Renal cortex interstitium (tissue), 11 donors: ENCODE data around the gene KLK11. TPM values are rescaled to one million over a fixed set of nuclear protein-coding genes. Genes with fewer than 3 reads are reported as not detected.
"Not testable (repeated sequence)": the region's sequence is repeated elsewhere in the genome, so short reads cannot be mapped to it uniquely, and the experiment has no call there.

ENCODE experiments used
- DNase-seq, 11 donors: peaks; one replicate each; pipeline ENCODE4 v3.0.0-alpha.2; 2013; ENCODE audit warnings: low read depth in 9 of 11, low spot score in 4 of 11; ENCODE audit errors: extremely low read depth in 1 of 11
- polyA plus RNA-seq, 3 donors: library from polyadenylated mRNA; unstranded; fragments of 120-200 nt; gene quantifications; one replicate each; pipeline ENCODE4 v1.2.1, GENCODE V29; 2013; ENCODE audit not compliant: insufficient read length in 3 of 3

Gene KLK11
- polyA plus RNA-seq, 3 donors, result 0.19 to 0.38 TPM; not detected in 1

DNA sequence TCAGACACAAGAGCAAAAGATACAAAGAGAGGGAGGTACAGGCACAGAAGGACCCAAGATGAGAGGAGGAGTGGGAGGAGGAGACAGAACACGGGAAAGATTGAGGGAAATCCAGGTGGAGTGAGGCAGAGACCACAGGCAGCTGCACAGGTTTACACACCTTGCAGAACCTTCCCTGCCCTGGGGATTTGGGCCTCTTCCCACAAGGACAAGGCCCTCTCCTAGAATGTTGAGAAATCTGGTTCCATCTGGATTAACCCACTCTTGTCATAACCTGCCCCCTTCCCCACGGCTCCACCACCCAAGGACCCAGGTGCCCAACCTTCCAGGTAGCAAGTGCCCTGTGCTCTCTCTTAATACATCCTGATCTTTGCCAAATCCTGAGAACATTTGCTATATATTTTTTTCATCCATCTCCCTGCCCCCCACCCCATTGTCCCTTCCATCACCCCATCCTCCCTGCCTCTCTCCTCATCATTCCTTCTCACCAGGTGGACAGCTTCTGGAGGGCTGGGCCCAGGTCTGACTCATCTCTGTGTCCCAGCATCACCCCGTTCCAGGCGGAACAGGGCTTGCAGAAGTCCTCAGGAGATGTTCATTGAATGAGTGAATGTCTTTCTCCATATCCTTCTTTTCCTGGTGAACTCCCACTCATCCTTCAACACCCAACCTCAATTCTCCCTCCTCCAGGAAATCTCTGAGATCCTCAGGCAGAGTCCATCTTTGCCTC, 16.2 kb downstream of the KLK11 start:
- no peak for DNase-seq

- no peak for DNase-seq
Measured at GRCh38 chr19:51009061-51009891, 17.1 kb downstream of the KLK11 start.

DNA sequence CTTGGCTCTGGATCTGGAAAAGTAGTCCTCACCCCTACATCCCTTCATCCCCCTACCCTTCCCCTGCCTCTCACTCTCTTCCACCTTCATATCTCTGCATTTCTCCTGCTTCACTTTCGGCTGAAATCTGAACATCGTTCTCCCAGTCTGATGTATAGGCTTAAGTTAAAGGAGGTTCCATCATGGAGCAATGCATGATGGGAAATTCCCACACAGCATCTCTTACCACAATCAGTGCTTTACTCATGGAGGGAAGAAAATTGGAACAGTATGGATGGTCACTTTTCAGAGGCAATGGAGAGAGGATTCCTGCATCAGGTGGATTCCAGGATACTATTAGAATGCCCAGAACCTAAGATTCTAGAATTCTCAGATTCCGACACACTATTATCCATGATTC, 18.9 kb downstream of the KLK11 start:
- DNase-seq, result no peak

DNA sequence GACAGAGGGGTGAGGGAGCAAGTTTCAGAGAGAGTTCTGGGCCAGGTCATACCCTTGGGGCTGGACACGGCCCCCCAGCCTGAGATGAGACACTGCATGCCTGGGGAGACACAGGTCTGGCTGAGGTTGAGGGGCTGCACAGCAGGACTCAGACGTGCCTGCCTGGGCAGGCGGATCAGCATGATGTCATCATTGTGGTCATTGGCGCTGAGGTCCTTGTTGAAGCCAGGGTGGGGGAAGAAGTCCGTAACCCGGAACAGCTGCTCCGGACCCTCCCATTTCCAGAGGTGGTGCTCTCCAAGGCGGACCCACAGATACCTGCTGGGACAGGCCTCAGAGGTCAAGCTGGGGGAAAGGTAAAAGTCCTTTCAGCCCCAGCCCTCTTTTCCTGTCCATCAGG, 20.0 kb downstream of the KLK11 start:
- DNase-seq, result no peak

- DNase-seq, result no peak
Measured at GRCh38 chr19:51005248-51005647, 21.2 kb downstream of the KLK11 start.

GRCh38 chr19:51003316-51003715, 23.1 kb downstream of the KLK11 start:
- DNase-seq, result no peak

DNA sequence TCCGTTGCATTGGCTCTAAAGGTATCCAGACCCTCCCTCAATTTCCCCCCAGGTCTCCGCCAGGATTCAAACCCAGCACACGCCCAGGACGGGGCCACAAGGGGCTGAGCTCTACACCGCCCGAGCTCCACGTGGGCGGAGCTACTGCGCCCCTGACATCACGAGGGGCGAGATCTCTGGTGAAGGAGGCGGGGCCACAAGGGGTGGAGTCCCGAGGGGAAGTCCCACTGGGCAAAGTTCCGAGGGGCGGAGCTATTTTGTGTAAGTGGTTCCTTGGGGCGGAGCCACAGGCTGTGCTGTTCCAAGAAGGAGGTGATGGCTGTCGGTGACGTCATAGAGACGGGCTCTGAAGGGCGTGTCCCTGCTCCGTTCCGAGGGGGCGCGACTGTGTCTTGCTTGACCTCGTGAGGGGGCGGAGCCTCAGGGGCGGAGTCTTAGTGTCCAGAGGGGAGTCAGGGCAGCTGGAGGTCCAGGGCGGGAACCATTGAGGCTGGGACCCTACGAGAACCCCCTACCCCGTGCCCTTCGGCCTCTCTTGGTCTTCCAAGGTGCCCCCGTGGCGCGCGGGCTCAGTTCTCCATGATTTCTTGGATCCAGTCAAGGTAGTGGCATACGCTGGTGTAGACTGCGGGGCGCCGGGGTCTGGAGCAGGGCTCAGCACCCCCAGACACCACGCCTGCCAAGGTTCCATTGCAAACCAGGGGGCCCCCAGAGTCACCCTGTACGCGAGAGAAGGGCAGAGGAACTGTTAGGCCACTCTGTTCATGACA, 23.7 kb downstream of the KLK11 start:
- DNase-seq, result peak in 4 of 11 donors; percentile 22 to 44 (median 40)

DNA sequence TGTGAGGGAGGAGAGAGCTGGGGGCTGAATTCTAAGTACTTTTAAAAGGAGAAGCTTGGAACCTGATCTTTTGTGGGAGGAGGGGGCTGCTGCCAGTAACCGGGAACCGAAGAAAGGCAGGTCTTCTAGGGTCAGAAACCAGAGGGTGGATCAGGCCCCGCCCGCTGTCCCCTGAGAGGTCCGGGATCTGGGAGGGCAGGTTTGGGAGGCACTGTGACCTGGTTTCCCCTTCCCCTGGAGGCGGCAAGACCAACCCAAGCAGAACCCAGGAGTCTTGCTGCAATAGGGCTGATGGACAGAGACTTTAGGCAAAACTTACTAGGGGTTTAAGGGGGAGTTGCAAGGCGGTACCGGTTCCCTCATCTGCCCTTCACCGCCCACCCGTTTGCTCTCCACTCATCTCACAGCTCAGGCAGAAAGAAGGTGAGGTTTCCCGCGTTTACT, 24.3 kb downstream of the KLK11 start:
- DNase-seq, result peak in 5 of 11 donors; percentile 25 to 63 (median 47)

- DNase-seq, result peak in 1 of 11 donors; percentile 47
Measured at GRCh38 chr19:51001515-51001914, 24.9 kb downstream of the KLK11 start, which contains the start of gene KLK8. Gene KLK8 (minus strand): TSS chr19:51001604. CDS start chr19:51001167, 437 bp downstream.

DNA sequence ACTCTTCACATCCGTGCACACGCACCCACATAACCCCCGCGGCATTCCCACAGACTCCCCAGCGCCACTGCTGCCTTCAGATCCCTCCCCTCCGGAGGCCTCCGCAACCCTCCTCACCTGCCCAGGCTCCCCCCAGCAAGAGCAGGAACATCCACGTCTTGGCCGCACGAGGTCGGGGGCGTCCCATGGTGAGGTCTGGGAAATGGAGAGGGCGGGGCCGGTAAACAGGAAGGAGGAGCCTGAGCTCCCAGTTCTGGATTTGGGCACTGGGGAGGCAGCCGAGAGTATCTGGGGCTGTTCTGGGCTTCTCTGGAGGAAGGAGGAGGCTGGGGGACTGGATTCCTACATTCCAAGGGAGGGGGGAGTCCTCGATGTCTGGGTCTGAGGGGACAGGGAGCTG, 25.4 kb downstream of the KLK11 start:
- no peak for DNase-seq

GRCh38 chr19:51000426-51000825, 26.0 kb downstream of the KLK11 start:
- no peak for DNase-seq

GRCh38 chr19:50998686-50999085, 27.7 kb downstream of the KLK11 start:
- DNase-seq, result no peak

- no peak for DNase-seq
Measured at GRCh38 chr19:50998061-50998460, 28.4 kb downstream of the KLK11 start.

DNA sequence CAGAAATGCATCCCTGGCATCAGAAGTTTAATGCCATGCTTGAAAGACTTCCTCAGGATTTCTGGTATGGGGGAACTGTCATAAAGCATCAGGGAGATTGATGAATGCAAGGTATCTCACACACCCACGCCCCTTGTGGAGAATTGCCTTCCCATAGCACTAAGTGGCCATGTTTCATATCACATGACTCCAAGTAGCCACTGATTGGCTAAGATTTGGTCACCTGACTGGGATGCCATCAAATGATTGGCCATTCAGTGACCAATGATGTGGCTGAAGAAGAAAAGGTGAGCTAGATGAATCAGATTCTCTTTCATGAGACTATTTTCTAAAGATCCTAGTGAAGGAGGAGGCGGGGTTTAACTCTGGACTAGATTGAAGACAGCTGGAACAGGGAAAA, 32.3 kb downstream of the KLK11 start:
- no peak for DNase-seq

- no peak for DNase-seq
Measured at GRCh38 chr19:50992666-50993035, 33.8 kb downstream of the KLK11 start.

- not testable (repeated sequence) for DNase-seq
Measured at GRCh38 chr19:50984416-50984815, 42.0 kb downstream of the KLK11 start.

DNA sequence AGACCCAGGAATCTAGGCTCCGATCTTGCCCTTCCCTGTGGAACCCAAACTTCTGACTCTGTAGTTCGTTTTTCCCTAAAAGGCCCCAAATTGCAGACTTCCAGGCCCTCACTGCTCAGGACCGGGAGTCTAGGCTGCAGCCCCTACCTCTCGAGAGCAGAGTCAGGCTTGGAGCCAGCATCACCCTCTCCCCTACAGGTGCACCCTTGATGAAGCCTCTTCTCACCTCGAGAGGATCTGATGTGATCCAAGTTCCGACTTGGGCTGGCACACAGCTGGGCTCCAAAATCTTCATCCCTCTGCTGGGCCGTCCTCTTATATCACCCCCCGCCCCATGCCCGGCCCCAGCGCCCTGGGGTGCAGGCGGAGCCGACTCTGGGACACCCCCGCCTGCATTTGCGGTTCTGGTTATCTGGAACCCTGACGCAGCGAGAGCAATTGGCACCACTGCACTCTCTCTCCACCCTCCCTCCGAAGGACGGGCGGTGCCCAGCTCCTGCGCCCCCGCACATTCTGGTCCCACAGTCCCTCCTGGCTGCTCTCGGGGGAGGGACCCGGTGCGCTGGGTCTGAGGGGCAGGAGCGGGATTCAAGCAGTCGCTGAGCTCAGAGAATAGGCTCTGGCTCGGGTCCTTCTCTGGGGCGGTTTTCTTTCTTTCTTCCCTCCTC, 42.7 kb downstream of the KLK11 start, which contains the start of gene KLK7:
KLK7 (minus strand) TSS at position 293 of the 668 bp plus-strand sequence. CDS start 1,518 bp downstream, outside the sequence.
- no peak for DNase-seq

DNA sequence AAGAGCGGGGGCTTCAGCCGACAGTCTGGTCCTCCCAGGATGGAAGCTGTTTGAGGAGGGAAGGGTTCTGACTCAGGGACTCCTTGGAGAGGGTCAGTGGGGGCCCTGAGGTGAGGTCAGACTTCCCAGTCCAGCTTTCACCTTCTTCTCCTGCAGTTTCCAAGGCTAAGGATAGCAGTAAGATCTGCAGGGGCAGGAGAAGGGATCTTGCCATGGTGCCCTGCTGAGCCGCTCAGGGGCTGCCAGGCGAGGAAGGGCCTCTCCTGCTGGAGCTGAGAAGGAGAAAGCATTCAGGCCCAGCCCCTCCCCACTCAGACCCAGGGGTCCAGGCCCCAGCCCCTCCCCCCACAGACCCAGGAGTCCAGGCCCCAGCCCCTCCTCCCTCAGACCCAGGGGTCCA, 44.2 kb downstream of the KLK11 start:
- no peak for DNase-seq

GRCh38 chr19:50981587-50982146, 44.7 kb downstream of the KLK11 start:
- DNase-seq, result no peak
